Suprapubic skin (tissue), 4 donors: ENCODE data around the gene TCEA2.
"Not testable (repeated sequence)": the region's sequence is repeated elsewhere in the genome, so short reads cannot be mapped to it uniquely, and the experiment has no call there.

Source experiments
- EP300 ChIP-seq: sonication (generic); formaldehyde crosslinking; IDR thresholded peaks from one replicate; pipeline ENCODE4 v1.6.1; 2017; ENCODE audit warnings: antibody characterized with exemption
- POLR2AphosphoS5 ChIP-seq, 3 donors: sonication (generic); formaldehyde crosslinking; IDR thresholded peaks; one replicate each; pipeline ENCODE4 v1.6.1; 2017; ENCODE audit warnings: antibody characterized with exemption in 3 of 3
- TF ChIP-seq, protein P1 (sequence below), 2 donors: fragments of 200-600 bp in 1 of 2; fragments of 450-650 bp in 1 of 2; sonication (generic) in 1 of 2; IDR thresholded peaks; one replicate each; pipeline ENCODE4 v1.5.1; 2016 to 2019; ENCODE audit warnings: antibody characterized with exemption in 2 of 2, mild to moderate bottlenecking in 1 of 2, moderate library complexity in 1 of 2

DNA sequence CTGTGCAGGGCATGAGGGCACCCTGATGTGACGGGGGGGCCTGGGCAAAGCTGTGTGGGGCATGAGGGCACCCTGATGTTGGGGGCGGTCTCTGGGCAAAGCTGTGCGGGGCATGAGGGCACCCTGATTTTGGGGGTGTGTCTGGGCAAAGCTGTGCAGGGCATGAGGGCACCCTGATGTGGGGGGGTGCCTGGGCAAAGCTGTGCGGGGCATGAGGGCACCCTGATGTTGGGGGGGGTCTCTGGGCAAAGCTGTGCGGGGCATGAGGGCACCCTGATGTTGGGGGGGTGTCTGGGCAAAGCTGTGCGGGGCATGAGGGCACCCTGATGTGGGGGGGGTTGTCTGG lies 54.4 kb downstream of the TCEA2 start:
- TF ChIP-seq POLR2AphosphoS5 (IDR thresholded peaks at IDR 0.05); EP300: not testable (repeated sequence)
- TF ChIP-seq, protein P1, sequence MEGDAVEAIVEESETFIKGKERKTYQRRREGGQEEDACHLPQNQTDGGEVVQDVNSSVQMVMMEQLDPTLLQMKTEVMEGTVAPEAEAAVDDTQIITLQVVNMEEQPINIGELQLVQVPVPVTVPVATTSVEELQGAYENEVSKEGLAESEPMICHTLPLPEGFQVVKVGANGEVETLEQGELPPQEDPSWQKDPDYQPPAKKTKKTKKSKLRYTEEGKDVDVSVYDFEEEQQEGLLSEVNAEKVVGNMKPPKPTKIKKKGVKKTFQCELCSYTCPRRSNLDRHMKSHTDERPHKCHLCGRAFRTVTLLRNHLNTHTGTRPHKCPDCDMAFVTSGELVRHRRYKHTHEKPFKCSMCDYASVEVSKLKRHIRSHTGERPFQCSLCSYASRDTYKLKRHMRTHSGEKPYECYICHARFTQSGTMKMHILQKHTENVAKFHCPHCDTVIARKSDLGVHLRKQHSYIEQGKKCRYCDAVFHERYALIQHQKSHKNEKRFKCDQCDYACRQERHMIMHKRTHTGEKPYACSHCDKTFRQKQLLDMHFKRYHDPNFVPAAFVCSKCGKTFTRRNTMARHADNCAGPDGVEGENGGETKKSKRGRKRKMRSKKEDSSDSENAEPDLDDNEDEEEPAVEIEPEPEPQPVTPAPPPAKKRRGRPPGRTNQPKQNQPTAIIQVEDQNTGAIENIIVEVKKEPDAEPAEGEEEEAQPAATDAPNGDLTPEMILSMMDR (IDR thresholded peaks at IDR 0.05), result not testable (repeated sequence)
